CD4-positive, alpha-beta T cell treated with Interleukin-2 at 100 ng/mL for 4 hours (primary cell): Measurements from ENCODE around the gene RNFT2.
A peak's percentile ranks its signal among the peaks of the same experiment; 100 is the strongest.
"Not testable (repeated sequence)": the region's sequence is repeated elsewhere in the genome, so short reads cannot be mapped to it uniquely, and the experiment has no call there.

ENCODE experiments used
- DNase-seq: peaks from one replicate; pipeline ENCODE4 v3.0.0-alpha.2; 2020; ENCODE audit warnings: low spot score

Gene RNFT2

DNA sequence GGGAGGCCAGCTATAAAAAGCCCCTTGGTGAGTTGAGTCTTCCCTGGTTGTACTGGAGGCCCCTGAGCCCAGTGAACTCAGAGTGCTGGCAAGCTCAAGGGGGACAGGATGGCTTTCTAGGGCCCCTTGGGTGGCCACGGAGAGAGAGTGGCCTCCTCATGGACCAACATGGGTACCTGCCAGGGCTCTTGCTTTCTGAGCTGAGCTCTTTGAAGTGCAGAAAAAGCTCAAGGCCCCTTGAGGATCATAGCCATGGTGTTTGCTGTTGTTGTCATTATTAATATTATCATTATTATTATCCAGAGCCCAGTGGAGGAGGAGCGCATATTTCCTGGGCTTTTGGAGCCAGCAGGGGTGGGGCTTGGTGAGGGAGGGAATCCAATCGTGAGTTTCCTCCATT is 6.7 kb downstream of the RNFT2 start:
- no peak for DNase-seq

DNA sequence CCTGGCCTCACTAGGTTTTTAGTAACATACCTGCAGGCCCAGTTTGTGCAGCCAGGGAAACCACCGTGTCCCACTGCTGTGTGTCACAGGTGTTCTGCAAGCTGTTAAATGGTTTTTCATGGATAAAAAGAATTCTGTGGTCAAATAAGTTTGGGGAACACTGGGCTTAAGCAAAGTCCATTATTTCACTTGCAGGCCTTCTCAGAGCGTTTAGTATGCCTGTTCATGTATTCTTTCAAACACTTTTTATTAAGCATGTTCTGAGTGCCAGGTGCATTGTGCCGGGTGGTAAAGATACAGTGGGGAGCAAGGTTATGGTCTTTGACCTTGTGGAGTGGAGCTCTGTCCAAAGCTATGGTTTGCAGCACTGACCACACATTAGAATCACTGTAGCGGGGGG is 7.4 kb downstream of the RNFT2 start:
- DNase-seq = no peak

DNA sequence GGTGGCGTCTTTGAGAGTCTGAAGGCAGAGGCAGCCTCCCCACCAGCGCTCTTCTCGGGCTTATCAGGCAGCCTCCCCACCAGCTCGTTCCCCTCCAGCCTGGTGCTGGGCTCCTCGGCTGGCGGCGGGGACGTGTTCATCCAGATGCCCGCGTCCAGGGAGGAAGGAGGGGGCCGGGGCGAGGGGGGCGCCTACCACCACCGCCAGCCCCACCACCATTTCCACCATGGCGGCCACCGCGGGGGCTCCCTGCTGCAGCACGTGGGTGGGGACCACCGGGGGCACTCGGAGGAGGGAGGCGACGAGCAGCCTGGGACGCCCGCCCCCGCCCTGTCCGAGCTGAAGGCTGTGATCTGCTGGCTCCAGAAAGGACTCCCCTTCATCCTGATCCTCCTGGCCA is 11.8 kb downstream of the RNFT2 start:
- DNase-seq = no peak

DNA sequence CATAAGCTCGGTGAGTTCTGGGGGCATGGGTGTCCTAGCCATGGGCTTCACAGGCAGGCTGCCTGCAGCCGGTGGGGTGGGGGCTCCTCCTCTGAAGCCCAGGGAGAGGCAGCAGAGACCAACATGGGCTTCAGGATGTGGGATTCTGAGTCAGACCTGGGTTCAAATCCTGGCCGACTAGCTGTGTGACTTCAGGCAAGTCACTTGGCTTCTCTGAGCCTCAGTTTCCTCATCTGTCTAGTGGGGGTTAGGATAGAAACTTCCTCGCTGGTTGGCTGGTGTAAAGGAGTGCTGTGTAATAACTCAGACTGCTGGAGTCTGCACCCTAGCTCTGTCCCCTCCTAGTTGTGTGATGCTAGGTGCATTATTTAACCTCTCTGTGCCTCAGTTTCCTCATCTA is 12.2 kb downstream of the RNFT2 start:
- DNase-seq = no peak

DNA sequence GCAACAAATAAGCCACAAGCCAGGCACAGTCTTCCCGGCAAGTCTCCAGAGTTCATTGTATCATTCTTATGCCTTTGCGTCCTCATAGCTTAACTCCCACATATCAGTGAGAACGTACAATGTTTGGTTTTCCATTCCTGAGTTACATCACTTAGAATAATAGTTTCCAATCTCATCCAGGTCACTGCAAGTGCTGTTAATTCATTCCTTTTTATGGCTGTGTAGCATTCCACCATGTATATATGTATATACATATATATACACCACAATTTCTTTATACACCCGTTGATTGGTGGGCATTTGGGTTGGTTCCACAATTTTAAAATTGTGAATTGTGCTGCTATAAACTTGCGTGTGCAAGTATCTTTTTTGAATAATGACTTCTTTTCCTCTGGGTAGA is 16.0 kb downstream of the RNFT2 start:
- DNase-seq = not testable (repeated sequence)

DNA sequence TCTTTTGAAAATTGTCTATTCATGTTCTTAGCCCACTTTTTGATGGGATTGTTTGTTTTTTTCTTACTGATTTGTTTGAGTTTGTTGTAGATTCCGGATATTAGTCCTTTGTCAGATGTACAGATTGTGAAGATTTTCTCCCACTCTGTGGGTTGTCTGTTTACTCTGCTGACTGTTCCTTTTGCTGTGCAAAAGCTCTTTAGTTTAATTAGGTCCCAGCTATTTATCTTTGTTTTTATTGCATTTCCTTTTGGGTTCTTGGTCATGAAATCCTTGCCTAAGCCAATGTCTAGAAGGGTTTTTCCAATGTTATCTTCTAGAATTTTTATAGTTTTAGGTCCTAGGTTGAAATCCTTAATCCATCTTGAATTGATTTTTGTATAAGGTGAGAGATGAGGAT is 16.7 kb downstream of the RNFT2 start:
- DNase-seq = not testable (repeated sequence)

DNA sequence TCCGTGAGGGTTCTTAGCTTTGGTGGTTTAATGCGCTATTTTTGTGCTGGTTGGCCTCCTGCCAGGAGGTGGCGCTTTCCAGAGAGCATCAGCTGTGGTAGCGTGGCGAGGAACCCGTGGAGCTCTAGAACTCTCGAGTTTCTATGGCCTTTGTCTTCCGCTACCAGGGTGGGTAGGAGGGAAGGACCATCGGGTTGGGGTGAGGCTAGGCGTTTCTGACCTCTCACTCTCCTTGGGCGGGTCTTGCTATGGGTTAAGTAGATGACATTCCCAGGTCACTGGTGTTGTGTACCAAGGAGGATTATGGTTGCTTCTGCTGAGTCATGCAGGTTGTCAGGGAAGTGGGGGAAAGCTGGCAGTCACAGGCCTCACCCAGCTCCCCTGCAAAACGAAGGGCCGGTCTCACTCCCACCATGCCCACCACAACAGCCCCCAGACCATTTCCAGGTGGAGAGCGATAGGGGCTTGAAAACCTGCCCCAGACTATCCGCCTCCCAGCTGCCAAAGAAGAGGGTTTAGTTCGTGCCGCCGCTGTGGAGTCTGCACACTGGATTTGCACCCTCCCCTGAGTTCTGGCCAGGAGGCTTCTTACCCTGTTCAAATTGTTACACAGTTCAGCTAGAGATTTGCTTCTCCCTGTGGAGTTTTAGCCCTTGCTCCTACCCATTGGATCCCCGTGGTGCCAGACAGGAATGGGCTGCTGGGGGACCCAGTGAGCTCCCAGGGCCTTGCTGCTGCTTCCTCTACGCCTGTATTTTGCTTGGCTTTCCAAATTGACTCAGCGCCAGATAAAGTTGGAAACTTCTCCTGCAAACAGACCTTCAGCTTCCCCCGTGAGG is 21.9 kb downstream of the RNFT2 start:
- DNase-seq = peak; percentile 10

DNA sequence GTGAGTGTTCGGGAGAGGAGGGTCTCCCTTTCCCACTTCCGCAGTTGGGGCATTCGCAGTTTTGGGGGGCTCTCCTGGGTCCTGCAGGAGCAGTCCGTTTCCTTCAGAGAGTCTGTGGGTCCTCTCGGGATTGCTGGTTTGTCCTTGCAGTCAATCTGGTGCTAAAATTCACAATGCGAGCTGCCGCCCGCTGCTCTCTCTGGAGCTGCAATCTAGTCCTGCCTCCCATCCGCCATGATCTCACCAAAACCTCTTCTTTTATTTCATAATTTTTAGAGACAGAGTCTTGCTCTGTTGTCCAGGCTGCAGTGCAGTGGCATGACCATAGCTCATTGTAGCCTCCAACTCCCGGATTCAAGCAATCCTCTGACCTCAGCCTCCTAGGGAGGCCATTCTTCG is 22.5 kb downstream of the RNFT2 start:
- no peak for DNase-seq

DNA sequence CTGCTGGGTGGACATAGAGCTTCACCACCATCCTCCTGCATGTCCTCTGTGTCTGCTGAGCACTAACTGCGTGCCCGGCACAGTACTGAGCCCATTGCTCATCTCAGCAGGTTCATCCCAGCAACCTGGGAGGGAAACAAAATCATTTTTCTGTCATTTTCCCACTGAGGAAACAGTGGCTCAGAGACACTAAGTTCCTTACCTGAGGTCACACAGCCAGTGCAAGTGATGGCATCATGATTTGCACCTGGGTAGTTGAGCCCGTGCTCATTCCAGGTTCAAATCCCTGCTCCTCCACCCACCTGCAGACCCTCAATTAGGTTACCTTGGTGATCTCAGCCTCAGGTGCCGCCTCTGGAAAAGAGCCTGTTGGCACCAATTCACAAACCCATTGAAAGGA is 23.4 kb downstream of the RNFT2 start:
- no peak for DNase-seq

DNA sequence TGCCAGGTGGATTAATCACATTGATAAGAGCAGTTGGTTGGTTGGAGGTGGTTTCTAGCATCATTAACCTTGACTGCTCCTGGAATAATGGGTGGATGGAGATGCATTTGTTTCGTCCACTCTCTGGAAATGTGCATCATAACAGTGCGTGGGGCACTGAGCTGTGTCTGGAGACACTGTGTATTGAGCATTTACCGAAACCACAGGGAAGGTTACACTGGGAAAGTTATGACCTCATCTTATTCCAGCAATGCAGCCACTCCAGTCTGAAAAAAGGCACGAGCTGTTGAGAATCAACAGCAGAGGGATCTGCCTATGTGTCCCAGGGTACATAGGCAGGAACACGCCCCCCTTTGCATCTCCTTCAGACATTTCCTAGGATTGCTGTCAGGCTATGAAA is 27.2 kb downstream of the RNFT2 start:
- DNase-seq = no peak

DNA sequence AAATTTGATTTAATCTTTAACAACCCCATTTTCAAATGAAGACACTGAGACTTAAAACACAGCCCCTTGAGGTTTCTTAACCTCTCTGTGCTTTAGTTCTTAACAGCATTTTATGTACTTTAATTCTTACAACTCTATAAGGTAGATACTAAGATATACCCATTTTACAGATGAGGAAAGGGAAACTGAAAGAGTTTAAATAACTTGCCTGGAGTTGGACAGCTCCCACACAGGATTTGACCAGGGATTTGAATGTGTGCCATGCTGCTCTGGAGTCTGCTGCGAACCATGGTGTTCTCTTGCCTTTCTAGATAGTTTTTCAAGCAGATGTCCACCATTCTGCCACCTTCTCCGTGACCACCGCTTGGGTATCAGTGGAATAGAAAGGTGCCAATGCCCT is 28.2 kb downstream of the RNFT2 start:
- DNase-seq = no peak

DNA sequence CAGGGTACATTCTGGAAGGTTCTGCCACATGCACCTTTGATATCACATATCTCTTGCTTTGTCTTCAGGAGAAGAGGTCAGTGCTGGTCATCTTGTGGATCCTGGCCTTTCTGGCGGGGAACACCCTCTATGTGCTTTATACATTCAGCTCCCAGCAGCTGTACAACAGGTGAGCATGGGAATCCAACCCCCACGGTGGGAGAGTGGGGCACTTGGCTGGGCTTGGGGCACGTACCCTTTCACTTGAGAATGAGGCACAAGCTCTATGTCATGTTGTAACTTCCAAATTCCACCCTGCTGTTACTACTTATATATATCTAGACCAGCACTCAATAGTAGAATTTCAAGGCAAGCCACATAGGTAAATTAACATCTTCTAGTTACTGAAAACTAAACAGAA is 28.6 kb downstream of the RNFT2 start:
- no peak for DNase-seq

DNA sequence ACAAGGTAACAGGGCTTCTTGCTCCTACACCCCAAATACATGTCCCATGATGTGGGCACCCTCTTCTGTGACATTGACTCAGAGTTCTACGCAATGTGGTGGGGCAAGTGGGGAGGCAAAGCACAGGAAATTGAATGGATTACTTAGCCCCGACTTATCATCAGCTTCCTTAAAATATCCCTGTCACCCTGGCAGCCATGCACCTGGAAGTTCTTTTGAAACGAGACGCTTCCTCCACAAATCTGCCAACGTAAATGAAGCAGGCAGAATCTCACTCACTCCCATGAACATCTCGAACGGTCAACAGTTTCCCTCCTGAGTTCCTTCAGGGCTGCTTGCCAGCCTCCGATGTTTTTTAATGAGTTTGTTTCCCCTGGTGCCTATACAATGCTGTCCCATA is 33.5 kb downstream of the RNFT2 start:
- DNase-seq = no peak

DNA sequence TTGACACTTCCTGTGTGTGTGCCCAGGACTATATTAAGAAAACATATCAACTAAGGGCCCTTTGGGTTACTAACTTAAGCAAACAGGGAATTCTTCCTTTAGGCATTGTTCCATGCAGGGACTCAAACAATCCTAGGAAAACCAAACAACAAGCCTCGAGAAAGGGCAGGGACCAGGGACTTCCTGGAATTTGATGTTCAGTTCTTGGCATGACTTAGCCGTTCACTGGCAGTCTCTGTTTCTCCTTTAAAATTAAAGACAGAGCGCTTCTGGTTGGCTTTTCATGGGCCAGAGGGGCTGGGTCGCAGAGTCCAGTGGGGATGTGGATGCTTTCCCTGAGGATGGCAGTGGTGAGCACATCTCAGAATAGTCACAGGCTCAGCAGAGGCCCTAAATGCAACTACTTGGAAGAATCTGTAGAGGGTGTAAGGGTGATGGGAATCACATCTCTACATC is 35.2 kb downstream of the RNFT2 start:
- no peak for DNase-seq

DNA sequence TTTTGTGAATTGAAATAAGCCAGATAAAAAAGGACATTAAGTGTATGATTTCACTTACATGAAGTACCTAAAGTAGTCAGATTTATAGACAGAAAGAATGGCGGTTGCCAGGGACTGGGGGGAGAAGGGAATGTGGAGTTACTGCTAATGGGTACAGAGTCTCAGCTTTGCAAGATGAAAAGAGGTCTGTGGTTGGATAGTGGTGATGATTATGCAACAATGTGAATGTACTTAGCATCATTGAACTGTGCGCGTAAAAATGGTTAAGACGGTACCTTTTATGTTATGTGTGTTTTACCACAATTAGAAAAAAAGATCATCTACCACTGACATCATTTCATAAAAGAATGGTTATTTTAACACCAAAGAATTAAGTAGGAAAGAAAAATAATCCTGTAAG is 35.9 kb downstream of the RNFT2 start:
- no peak for DNase-seq

DNA sequence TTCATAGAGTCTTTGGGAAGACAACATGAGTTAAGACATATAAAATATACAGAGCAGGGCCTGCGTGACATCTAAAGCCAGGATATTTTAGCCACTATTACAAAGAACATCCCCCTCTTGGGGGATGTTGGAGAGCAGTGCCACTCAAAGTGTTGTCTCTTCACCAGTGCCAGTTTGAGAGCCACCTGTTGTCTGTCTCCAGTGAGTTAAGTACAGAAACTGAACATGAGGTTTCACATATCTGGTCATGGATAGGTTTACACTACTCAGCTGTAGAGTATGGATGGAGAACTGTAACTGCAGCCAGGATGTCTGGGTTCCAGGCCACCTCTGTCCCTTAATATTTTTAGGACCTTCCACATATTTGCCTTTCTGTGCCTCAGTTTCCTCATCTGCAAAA is 39.1 kb downstream of the RNFT2 start:
- DNase-seq = no peak

DNA sequence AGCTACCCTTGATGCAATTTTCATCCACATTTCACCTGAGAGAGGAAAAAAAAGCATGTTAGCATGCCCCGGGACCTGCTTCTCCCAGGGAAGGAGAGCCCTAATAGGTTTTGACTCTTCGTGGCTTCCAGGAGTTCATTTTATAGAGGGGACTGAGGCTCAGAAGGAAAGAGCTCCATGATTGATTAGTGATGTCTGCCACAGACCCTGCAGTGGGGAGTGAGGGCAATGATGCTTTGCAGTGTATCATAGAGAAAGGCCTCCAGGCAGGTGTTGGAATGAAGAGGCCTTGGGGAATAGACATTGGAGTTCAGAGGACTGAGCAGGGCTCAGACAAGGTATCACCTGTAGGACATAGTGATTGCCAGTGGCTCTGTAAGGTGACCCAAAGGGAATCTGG is 41.5 kb downstream of the RNFT2 start:
- no peak for DNase-seq

DNA sequence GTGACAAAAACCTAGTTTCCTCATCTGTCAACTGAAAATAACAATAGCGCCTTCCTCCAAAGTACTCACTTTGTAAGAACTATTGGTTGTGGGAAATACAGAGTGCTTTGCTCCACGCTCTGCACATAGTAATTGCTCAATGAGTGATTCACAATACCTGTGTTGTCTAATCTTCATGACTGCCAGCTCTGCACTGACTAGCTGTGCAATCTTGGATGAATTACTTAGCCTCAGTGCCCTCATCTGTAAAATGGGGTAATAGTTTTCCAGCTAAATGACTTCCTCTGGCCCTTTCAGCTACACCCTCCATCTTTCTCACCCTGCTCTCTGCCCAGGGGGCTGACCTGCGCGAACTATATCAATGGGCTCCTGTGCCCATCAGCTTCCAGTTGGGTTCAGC is 42.8 kb downstream of the RNFT2 start:
- DNase-seq = no peak

DNA sequence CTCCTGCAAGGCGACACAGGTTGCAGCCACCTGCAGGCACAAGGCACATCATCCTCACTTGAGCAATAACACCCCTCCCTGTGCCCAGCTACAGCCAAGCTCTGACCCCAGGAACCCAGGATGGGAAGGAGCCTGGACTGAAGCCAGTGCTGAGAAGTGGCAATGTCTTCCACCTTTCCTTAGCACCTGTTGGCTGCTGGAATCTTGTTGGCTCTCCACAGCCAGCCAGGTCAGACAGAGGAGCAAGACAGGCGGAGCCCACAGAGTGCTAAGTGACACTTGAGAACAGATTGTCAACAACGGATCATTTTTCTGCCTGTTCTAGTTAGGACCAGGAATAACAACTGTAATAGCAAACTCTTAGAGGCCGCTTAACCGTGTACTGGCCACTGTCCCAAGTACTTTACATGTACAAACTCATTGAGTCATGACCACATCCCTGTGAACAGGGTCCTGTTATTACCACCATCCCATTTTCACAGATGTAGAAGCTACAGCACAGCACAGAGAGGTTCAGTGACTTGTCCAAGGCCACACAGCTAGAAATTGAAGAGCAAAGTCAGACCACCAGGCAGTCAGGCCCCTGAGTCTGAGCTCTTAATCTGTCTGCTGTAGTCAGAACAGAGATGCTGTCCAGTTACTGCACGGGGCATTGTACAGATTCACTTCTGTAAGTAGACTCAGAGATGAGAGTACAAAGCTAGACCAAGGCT is 45.6 kb downstream of the RNFT2 start:
- no peak for DNase-seq

DNA sequence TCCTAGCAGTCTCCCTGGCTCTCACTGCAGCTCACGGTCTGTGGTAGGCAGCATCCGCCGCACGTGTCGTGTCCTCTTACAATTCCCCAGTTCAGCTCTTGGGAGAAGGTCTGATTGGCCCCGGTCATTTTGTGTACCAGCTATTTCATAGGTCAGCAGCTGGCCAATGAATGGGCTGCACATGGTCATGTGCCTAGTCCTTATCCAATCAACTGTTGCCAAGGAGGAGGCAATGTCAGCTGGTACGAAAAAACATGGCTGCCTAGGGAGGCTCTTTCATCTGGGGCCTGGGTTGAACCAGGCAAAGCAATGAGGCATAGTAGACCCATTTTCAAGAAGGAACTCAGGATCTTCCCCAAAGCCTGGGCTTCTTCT is 46.1 kb downstream of the RNFT2 start:
- DNase-seq = no peak

DNA sequence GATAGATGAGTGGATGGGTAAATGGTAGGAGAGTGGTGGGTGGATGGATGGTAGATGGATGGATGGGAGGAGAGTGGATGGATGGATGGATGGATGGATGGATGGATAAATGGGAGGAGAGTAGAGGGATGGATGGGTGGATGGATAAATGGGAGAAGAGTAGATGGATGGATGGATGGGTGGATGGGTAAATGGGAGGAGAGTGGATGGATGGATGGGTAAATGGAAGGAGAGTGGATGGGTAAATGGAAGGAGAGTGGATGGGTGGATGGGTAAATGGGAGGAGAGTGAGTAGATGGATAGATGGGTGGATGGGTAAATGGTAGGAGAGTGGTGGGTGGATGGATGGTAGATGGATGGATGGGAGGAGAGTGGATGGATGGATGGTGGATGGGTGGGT is 51.4 kb downstream of the RNFT2 start:
- not testable (repeated sequence) for DNase-seq

DNA sequence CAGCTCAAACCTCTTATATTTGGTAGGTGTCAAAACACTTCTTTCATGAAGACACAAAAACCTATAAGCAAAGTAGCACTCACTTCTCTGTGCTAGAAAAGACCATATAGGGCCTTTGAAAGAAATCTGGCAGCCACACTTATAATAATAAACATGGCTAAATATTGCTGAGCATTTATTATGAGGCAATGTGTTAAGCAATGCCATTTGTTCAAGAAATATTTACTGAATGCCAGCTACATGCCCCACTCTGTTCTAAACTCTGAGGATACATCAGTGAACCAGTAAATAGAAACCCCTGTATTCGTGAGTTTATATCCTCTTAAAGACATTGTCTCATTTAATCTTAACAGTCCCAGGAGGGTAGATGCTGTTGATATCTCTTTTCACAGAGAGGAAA is 52.0 kb downstream of the RNFT2 start:
- DNase-seq = no peak

DNA sequence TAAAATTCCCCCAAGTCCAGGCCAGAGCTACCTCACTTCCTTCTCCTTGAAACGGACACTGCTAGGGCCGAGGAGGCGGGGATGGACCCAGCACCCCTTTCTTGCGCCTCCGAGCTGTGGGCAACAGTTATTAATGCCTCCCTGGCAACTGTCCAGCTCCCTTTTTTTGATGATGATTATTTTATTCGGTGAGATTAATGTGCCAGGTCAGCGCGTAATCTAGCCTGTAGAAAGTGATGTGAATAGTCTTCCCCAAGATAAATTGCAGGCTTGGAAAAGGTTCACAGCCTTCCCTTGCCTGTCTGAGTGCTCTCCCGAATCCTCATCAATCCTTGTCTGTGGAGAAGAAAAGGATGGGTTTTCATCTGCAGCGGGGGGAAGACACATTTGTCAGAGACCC is 54.3 kb downstream of the RNFT2 start:
- no peak for DNase-seq

DNA sequence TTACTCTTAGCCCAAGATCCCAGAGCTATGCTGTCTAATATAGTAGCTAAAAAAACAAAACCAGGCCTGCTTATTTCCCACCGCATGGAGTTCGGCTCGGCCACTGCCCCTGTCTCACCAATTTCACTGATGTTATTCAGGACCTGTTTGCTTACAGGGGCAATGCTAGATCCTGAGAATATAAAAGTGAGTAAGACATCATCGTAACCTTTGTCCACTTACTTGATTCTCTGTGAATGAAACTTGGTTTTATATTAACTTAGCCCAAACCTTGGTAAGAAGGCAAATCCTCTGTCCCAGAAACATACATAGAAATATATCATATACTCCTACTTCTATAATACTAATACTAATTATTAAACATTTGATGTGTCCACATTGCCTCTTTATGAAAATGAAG is 56.6 kb downstream of the RNFT2 start:
- no peak for DNase-seq
